GM18909 (cell line): ENCODE measurements around the gene TGFB1.
"Not testable (repeated sequence)": the region's sequence is repeated elsewhere in the genome, so short reads cannot be mapped to it uniquely, and the experiment has no call there.

Experiments used
- ATAC-seq: cut with Tn5 transposase; IDR thresholded peaks from one replicate; pipeline ENCODE4 v1.9.1; 2021; ENCODE audit warnings: mild to moderate bottlenecking; ENCODE audit not compliant: unreplicated experiment, poor library complexity

TGFB1 gene

GRCh38 chr19:41353466-41354342 lies at the start of gene TGFB1:
TSS of gene TGFB1 (minus strand) at chr19:41353922. CDS start at chr19:41353044, 878 bp downstream.
- peak; percentile 46 for ATAC-seq

GRCh38 chr19:41402010-41402409 lies 48.3 kb upstream of the TGFB1 start:
- ATAC-seq: no peak

GRCh38 chr19:41401483-41401882 lies 47.8 kb upstream of the TGFB1 start:
- ATAC-seq: no peak

- no peak for ATAC-seq
Observed at GRCh38 chr19:41399525-41399924, 45.8 kb upstream of the TGFB1 start.

- no peak for ATAC-seq
Observed at GRCh38 chr19:41399091-41399490, 45.4 kb upstream of the TGFB1 start.

GRCh38 chr19:41398598-41398997 lies 44.9 kb upstream of the TGFB1 start:
- no peak for ATAC-seq

- no peak for ATAC-seq
Observed at GRCh38 chr19:41398050-41398418, 44.3 kb upstream of the TGFB1 start.

GRCh38 chr19:41397086-41398049 lies 43.6 kb upstream of the TGFB1 start, which contains the start of the genes BCKDHA and EXOSC5:
TSS of gene BCKDHA (plus strand) at chr19:41397818. CDS start at chr19:41397828, 10 bp downstream.
TSS of gene EXOSC5 (minus strand) at chr19:41397359. CDS start at chr19:41397328, 31 bp downstream.
- ATAC-seq: peak; percentile 88

GRCh38 chr19:41395355-41395754 lies 41.6 kb upstream of the TGFB1 start:
- no peak for ATAC-seq

- ATAC-seq: no peak
Observed at GRCh38 chr19:41392775-41393174, 39.1 kb upstream of the TGFB1 start.

GRCh38 chr19:41391618-41392017 lies 37.9 kb upstream of the TGFB1 start:
- ATAC-seq: no peak

- ATAC-seq: no peak
Observed at GRCh38 chr19:41386442-41386841, 32.7 kb upstream of the TGFB1 start.

- ATAC-seq: no peak
Observed at GRCh38 chr19:41384351-41384750, 30.6 kb upstream of the TGFB1 start.

- not testable (repeated sequence) for ATAC-seq
Observed at GRCh38 chr19:41381536-41381935, 27.8 kb upstream of the TGFB1 start.

GRCh38 chr19:41377977-41378709 lies 24.4 kb upstream of the TGFB1 start:
- ATAC-seq: peak; percentile 70

GRCh38 chr19:41376998-41377365 lies 23.3 kb upstream of the TGFB1 start:
- ATAC-seq: no peak

- ATAC-seq: no peak
Observed at GRCh38 chr19:41376241-41376997, 22.7 kb upstream of the TGFB1 start, which contains the start of gene TMEM91. TSS of gene TMEM91 (plus strand) at chr19:41376533. CDS start at chr19:41378310, 1,777 bp downstream.

GRCh38 chr19:41373993-41374392 lies 20.3 kb upstream of the TGFB1 start:
- ATAC-seq: no peak

GRCh38 chr19:41372501-41372900 lies 18.8 kb upstream of the TGFB1 start:
- ATAC-seq: no peak
